GM15510 (cell line): ENCODE measurements around the gene HEBP2.

Experiments
- POLR2A ChIP-seq: IDR thresholded peaks from 3 replicates; pipeline ENCODE4 v1.6.1; 2011; ENCODE audit warnings: borderline replicate concordance; ENCODE audit not compliant: insufficient read length; ENCODE audit errors: extremely low read depth

The HEBP2 gene

DNA sequence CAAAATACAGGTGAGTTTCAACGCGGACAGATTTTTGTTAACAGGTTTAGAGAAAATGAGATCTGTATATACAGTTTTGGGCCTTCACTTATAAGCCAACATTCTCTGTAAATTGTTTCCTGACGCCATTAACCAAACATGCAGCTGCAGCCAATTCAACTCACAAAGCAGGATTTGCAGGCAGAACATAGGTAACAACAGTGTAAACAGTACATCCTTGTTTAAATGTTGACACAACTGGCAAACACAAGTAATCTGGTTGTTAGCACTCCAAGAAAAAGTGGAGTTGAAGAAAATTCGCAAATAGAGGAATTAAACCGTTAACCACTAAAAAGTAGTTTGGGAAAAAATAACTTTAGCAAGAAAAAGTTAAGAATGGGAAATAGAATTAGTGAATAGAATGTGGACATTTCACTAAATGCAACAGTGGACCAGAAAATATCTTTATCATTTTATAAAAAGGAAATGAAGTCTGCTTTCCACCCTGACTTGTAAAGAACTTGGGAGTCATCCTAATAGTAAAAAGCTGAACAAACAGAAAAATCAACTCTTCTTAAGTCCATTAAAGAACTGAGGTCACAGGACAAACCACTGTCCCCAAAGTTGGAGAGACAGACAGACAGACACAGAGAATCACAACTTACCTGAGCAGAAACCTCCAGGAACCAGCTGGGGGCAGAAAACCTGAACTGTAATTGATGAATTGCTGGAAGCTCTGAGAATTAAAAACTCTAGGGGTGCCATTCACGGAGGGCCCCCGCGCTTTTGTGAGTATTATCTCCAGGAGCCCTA, 16.2 kb upstream of the HEBP2 start:
- TF ChIP-seq POLR2A, result no peak

DNA sequence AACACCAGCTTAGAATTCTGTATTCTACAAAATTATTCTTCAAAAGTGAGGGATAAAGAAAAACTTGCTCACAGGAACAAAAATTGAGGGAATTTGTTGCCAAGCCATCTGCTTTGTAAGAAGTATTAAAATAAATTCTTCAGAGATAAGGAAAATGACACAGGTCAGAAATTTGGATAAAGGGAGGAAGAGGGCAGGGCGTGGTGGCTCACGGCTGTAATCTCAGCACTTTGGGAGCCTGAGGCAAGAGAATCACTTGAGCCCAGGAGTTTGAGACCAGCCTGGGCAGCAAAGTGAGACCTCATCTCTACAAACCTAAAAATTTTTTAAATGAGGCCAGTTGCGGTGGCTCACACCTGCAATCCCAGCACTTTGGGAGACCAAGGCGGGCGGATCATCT, 14.5 kb upstream of the HEBP2 start:
- no peak for TF ChIP-seq POLR2A

DNA sequence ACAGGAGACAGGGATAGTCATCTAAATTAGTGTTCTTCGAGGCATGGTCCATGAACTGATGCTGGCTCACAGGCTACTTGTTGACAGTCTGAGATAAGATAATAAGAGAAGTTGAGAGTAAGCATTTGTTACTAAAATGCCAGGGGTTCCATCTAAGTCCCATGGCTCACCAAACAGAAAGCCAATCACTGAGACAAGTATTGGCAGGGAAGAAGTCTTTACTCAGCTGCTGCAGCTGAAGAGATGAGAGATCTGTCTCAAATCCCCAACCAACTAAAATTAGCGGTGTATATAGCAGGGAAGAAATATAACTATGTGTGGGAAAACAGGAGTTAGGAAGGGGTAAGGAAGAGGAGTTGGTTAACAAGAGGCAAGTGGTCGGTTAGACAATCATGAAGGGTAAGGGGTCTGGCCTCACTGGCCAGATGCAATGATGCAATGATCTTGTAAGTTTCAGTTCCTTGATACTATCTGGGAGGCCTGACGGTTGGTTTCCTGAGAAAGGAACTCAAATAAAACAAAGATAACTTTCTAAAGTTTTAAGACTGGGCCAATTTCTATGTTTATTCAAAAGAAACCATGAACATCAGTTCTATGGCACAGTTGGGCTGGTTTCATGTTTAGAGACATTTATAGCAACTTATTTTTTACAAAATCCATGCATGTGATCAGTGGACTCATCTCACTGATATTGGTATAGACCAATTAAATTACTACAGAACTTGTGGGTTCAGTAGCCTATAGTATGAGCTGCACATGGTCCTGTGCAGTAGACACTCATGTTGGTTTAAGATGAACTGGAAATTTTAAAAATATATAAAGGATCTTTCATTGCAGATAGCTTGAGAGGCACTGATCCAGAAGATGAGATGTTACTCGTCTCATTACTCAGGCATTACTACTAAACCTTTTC, 9.9 kb upstream of the HEBP2 start:
- no peak for TF ChIP-seq POLR2A

DNA sequence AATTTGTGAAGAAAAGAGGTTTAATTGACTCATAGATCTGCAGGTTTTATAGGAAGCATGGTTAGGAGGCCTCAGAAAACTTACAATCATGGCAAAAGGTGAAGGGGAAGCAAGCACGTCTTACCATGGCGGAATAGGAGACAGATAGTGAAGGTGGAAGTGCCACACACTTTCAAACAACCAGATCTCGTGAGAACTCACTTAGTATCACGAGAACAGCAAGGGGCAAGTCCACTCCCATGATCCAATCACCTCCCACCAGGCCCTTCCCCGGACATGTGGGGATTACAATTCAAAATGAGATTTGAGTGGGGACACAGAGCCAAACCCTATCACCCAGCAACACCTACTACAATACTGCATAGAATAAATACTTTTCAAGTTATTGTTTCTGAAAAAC, 7.3 kb upstream of the HEBP2 start:
- no peak for TF ChIP-seq POLR2A

DNA sequence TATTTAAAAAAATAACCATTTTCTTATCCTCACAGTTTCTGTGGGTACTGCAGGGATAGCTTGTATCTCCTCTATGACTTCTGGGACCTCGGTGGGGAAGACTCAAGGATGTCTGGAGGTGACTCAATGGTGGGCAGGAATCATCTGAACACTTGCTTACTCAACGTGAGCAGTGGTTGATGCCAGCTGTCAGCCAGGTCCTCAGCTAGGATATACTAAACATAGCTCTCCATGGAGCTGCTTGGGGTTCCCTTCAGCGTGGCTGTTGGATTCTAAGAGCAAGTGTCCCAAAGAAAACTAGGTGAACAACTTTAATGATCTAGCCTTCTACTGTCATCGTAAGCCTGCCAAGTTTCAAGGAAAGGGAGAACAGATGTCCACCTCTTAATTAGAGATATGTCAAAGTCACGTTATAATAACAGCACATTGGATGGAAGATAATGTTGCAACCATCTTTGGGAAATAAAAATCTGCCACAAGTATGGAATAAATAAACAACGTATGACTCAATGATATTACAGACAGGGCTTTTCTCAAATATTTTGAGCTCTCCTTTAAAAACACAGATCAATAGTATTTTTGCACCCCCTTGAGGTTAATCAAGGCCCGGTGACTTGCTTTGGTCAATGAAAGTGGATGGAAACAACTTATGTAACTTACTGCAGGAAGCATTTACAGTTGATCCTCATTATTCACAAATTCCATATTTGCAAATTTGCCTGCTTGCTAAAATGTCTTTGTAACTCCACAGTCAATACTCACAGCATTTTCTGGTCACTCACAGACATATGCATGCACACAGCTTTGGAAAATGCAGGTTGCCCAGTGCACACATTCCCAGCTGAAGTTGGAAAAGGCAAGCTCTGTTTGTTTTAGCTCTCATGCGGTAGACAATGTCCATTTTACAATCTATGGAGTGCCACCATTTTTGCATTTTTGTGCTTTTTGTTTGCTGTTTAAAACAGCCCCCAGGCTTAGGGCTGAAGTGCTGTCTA, 6.6 kb upstream of the HEBP2 start:
- TF ChIP-seq POLR2A, result no peak

DNA sequence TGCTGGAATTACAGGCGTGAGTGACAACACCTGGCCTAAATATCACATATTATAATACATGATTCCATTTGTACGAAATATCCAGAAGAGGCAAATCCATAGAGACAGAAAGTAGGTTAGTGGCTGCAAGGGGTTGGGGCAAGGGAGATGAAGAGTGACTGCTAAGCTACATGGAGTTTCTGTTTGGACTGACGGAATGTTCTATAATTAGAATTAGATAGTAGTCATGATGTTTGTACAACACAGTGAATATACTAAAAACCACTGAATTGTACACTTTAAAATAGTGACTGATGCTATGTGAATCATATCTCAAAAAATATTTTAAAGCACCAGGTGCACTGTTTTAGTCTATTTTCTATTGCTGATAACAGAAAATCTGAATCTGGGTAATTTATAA, 3.7 kb upstream of the HEBP2 start:
- no peak for TF ChIP-seq POLR2A

DNA sequence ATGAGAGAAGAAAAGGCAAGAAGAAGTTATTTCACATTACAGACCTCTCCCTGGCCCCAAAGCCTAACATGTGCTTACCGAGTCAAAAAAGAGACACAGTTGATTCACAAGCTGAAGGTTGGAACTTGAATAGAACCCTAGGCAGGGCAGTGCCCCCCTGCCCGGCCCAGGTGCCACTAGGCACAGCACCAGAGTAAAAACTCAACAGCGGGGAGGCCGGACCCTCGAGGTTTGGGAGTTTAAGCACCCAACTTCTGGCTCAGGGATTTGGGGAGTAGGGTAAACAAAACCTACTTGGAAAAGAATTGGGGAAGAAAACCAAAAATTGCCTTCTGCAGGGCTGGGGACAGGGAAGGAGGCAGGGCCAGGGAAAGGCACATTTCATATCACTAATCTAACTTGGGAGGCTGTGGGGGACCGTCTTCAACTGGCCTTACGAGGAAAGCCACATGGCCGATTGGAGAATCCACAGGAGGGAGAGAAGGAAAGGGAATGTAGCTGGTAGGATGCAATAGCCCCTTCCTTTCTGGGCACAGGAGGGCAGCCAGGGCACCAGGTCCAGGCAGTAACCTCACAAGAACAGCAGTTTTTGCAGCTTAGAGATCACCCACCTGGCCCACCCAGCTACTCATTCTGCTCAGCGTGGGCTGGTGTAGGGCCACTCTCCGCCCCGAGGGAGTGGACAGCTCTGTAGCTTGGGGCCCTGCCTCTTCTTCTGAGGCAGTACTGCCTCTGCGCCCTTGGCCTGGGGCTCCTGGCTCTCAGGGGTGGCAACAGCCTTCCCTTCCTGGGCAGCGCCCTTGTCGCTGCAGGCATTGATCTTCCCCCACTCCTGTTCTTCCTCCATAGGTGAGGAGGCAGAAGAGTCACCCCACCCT, 1.8 kb upstream of the HEBP2 start:
- TF ChIP-seq POLR2A, result no peak

DNA sequence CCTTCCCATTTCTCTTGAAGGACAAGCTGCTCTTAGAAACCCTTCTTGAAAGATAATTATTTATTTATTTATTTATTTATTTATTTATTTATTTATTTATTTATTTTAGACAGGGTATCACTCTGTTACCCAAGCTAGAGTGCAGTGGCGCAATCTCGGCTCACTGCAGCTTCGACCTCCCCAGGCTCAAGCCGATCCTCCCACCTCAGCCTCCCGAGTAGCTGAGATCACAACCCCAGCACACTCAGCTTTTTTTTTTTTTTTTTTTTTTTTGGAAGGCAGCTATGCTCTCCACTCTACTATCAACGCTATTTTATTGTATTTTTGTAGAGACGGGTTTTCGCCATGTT, 1.2 kb upstream of the HEBP2 start:
- TF ChIP-seq POLR2A, result no peak

DNA sequence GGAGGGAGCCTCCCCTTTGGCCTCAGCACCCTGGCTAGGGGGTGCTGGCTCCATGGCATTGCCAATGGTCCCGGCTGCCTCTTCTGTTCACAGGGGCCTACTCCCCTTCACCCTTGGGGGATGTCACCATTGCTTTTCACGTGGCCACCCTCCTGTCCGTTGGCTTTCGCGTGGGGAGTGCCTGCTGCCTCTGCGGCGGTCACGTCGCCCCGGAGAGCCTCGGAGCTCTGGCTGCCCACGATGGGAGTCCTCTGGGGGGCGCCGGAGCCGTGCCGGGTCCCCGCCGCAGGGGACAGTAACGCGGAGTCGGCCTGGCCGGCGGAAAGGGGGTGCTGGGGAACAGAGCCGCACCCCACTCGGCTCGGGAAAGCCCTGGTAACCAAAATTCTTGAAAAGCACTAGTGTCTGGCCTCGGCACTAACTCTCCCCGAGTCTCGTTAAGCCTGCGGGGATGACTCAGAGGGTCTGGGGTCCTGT, 661 bp upstream of the HEBP2 start:
- no peak for TF ChIP-seq POLR2A

DNA sequence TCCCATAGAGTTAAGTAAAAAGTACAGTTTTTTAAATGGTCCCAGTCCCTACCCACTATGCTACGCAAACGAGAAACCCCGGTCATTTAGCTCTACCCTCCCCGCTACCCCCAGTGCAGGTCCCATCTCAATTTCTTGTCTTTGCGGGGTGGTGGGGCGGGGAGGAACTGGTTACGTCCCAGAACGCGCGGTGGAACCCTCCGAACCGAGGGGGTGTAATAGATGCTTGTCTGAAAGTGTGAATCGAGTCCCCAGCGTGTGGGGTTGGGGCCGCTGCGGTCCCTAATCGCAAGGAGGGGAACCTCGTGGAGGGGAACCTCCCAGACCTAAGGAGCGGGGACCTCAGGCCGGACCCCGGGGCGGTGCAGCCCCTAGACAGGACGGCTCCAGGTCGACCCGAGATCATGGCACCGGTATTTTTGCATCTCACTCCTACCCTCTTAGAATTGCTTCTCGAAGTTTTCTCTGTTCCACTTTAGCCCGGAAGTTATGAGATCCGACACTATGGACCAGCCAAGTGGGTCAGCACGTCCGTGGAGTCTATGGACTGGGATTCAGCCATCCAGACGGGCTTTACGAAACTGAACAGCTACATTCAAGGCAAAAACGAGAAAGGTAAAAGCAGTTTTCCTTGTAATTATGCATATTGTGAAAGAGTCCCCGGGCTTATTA, 779 bp downstream of the HEBP2 start:
- TF ChIP-seq POLR2A, result no peak

DNA sequence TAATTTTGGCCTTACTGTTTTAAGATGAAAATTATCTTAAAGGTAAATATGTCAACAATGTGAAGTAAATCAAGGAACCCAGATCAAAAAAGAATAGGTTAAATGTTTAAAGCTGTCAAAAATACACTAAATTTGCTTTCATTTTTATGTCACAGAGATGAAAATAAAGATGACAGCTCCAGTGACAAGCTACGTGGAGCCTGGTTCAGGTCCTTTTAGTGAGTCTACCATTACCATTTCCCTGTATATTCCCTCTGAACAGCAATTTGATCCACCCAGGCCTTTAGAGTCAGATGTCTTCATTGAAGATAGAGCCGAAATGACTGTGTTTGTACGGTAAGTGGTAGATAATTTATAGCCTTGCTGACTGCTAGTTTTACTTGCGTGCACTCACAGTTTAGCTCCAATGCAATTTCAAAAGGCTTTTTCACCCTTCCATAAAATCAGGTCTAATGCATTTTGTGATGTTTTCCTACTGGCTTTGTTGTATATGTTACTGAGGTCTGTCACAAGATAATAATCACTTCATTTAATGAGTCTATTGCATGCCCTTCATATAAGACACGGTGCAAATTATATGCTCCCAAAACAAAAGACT, 1.9 kb downstream of the HEBP2 start:
- TF ChIP-seq POLR2A, result no peak

DNA sequence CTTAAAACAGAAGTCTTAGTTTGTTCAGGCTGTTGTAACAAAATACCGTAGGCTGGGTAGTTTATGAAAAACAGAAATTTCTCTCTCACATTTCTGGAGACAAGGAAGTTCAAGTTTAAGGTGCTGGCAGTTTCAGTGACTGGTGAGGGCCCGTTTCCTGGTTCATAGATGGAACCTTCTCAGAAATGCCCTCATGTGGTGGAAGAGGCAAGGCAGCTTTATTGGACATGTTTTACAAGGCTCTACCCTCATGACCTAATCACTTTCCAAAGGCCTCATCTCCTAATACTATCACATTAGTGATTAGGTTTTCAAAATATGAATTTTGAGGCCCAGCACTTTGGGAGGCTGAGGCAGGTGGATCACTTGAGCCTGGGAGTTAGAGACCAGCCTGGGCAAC, 2.4 kb downstream of the HEBP2 start:
- no peak for TF ChIP-seq POLR2A

DNA sequence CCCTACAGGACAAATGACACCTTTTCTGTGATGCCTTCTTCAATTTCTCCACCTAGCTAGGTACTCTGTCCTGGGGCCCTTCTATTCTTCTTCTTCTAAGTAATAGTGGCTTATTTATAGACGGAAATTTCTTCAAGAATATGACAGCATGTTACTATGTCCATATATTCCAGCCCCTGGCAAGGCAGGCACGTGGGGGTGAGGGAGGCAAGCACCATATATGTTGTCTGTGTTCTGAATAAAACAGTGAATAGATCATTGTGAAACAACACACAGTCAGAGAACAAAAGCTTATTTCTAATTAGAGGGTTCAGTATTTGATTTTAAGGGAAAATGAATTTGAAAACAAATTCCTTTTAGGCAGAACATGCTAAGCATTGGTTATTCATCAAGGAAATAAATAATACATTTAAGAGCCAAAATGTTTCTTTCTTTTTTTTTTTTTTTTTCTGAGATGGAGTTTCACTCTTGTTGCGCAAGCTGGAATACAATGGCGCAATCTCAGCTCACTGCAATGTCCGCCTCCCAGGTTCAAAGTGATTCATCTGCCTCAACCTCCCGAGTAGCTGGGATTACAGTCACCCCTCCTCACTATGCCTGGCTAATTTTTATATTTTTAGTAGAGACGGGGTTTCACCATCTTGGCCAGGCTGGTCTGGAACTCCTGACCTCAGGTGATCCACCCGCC, 6.2 kb downstream of the HEBP2 start:
- TF ChIP-seq POLR2A, result no peak
